ENCODE measurements around the gene GNAL. TPM values are rescaled to one million over a fixed set of nuclear protein-coding genes. Genes with fewer than 3 reads are reported as not detected.

GNAL gene
- total RNA-seq, 1 experiment from 2014 or later: 4.6 TPM

- ATAC-seq: no peak
- Histone ChIP-seq H3K9ac (ENCODE audit: low read length) (no peak overlapping the region), H3K4me3 (replicated peaks in 1 of 2; ENCODE audit: low read depth in 1 of 2, low read length in 2 of 2) (no peak overlapping the region), H3K36me3 (ENCODE audit: control insufficient read depth in 1 of 2, insufficient read depth in 2 of 2, low read length in 2 of 2) (no peaks in the 10 kb centered on the region), H3K27me3 (ENCODE audit: insufficient read depth, low read length) (no peaks in the 10 kb centered on the region), H3K9me3 (ENCODE audit: control insufficient read depth in 1 of 2, insufficient read depth in 1 of 2, low read depth in 1 of 2, low read length in 2 of 2) (peaks cover 0 to 3% of the 10 kb centered on the region in 2 experiments; a peak in 1 of 4 replicates), H3K4me2 (ENCODE audit: low read length) (no peak overlapping the region), H3K27ac (ENCODE audit: low read depth, low read length) (no peak overlapping the region), H3K9me2 (ENCODE audit: insufficient read depth) (no peaks in the 10 kb centered on the region), H3K79me2 (ENCODE audit: insufficient read depth, low read length) (no peaks in the 10 kb centered on the region), H4K20me1 (ENCODE audit: insufficient read depth) (no peaks in the 10 kb centered on the region), H2AFZ (ENCODE audit: low read depth, low read length, poor library complexity, severe bottlenecking) (no peak overlapping the region), H3K4me1 (ENCODE audit: control insufficient read depth in 1 of 2, insufficient read depth in 2 of 2, low read length in 2 of 2) (peaks cover 0 to 4% of the 10 kb centered on the region in 2 experiments; a peak in 1 of 4 replicates)
- no TSS peak for BruUV-seq (replicated peaks)
- RAD21 ChIA-PET (ENCODE audit: low non-redundant PET in 1 of 2, low total read pairs in 2 of 2, uncharacterized antibody in 2 of 2, unreplicated experiment in 2 of 2): no interaction called here
- DNase-seq (ENCODE audit: low read depth, low spot score): no peak
- intact Hi-C loops (cut with micrococcal nuclease): no loop called here
- CTCF ChIA-PET: interaction anchor here (2.0 kb wide), 1 partner anchor 146 kb away, joined by 5 read pairs; no protein-coding TSS in a partner anchor
- POLR2A ChIA-PET: no interaction called here
- TF ChIP-seq SRF (IDR thresholded peaks at IDR 0.05; ENCODE audit: low read depth) (no peak), RAD21 (IDR thresholded peaks at IDR 0.05; ENCODE audit: low read depth) (no peak), YY1 (IDR thresholded peaks at IDR 0.05; ENCODE audit: extremely low read depth, insufficient replicate concordance, low read depth, low read length) (no peak), EZH2phosphoT487 (IDR thresholded peaks at IDR 0.05; ENCODE audit: borderline replicate concordance) (no peak), REST (IDR thresholded peaks at IDR 0.05; ENCODE audit: low read depth) (no peak), CEBPB (IDR thresholded peaks at IDR 0.05; ENCODE audit: low read depth) (no peak), EGR1 (IDR thresholded peaks at IDR 0.05; ENCODE audit: low read depth) (no peak), ELF1 (IDR thresholded peaks at IDR 0.05; ENCODE audit: borderline replicate concordance, low read depth) (no peak), ZFX (IDR thresholded peaks at IDR 0.05) (no peak), MAX (IDR thresholded peaks at IDR 0.05) (no peak), JUND (IDR thresholded peaks at IDR 0.05) (no peak), EZH2 (IDR thresholded peaks at IDR 0.05) (no peak), ZBTB33 (IDR thresholded peaks at IDR 0.05; ENCODE audit: extremely low read depth, insufficient replicate concordance, low read length) (no peak), SIN3A (IDR thresholded peaks at IDR 0.05; ENCODE audit: low read depth) (no peak), ATF3 (IDR thresholded peaks at IDR 0.05) (no peak), ZNF274 (IDR thresholded peaks at IDR 0.05; ENCODE audit: low read depth, low read length) (no peak), TCF7L2 (IDR thresholded peaks at IDR 0.05; ENCODE audit: borderline replicate concordance, extremely low read depth, insufficient read depth, insufficient read length) (no peak), CBX3 (IDR thresholded peaks at IDR 0.05; ENCODE audit: low read depth) (no peak)
- TF ChIP-seq, protein P1, sequence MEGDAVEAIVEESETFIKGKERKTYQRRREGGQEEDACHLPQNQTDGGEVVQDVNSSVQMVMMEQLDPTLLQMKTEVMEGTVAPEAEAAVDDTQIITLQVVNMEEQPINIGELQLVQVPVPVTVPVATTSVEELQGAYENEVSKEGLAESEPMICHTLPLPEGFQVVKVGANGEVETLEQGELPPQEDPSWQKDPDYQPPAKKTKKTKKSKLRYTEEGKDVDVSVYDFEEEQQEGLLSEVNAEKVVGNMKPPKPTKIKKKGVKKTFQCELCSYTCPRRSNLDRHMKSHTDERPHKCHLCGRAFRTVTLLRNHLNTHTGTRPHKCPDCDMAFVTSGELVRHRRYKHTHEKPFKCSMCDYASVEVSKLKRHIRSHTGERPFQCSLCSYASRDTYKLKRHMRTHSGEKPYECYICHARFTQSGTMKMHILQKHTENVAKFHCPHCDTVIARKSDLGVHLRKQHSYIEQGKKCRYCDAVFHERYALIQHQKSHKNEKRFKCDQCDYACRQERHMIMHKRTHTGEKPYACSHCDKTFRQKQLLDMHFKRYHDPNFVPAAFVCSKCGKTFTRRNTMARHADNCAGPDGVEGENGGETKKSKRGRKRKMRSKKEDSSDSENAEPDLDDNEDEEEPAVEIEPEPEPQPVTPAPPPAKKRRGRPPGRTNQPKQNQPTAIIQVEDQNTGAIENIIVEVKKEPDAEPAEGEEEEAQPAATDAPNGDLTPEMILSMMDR (IDR thresholded peaks at IDR 0.05 in 2 of 3, conservative IDR thresholded peaks at IDR 0.05 in 1 of 3; ENCODE audit: borderline replicate concordance in 1 of 3, insufficient read depth in 1 of 3, low read depth in 2 of 3, low read length in 2 of 3): no peak
Observed at GRCh38 chr18:11873670-11874340, 184.7 kb downstream of the GNAL start.

All from HCT116 (cell line).